GM12878 (cell line): Measurements from ENCODE around the gene GARNL3. TPM values are rescaled to one million over a fixed set of nuclear protein-coding genes. Genes with fewer than 3 reads are reported as not detected.
A peak's percentile ranks its signal among the peaks of the same experiment; 100 is the strongest.

ENCODE experiments used
- ATAC-seq: fragments of 200-7000 bp; cut with Tn5 transposase; 3 replicates; pipeline ENCODE4 v1.9.1; 2020; ENCODE audit warnings: mild to moderate bottlenecking, moderate library complexity
- BruUV-seq: library from RNA; stranded (reverse); fragments of 400-500 nt; replicated peaks from 2 replicates; lab custom pipeline; 2021; lab: Mats Ljungman, UMichigan
- CTCF ChIA-PET: fragments of 300-600 bp; sonication (Branson Sonifier 250); formaldehyde crosslinking; extraction: SDS; loops from one replicate; lab custom pipeline; 2021; ENCODE audit warnings: inconsistent platforms; lab: Yijun Ruan, JAX
- POLR2A ChIA-PET: fragments of 350-600 bp; formaldehyde crosslinking; extraction: SDS; loops from one replicate; lab custom pipeline; 2021; ENCODE audit warnings: inconsistent platforms; lab: Charles Lee
- RAD21 ChIA-PET: fragments of 300-600 bp; sonication (Branson Sonifier 250); formaldehyde crosslinking; loops from one replicate; lab custom pipeline; 2023; ENCODE audit warnings: antibody characterized with exemption; ENCODE audit not compliant: unreplicated experiment; lab: Charles Lee
- SMC1A ChIA-PET: fragments of 300-600 bp; sonication (Branson Sonifier 250); formaldehyde crosslinking; loops from one replicate; lab custom pipeline; 2023; ENCODE audit not compliant: unreplicated experiment, uncharacterized antibody; lab: Charles Lee
- DNase-seq: peaks from one replicate; pipeline ENCODE4 v3.0.0-alpha.2; 2011; ENCODE audit warnings: low read depth, low spot score
- FAIRE-seq: peaks from 3 replicates; lab custom pipeline; 2011; peaks lifted over from hg19 to GRCh38; lab: Jason Lieb, UNC
- H2AFZ ChIP-seq: 2 replicates; pipeline ENCODE4 v1.6.0; 2011; ENCODE audit warnings: low read depth, low read length, control low read depth; ENCODE audit not compliant: control insufficient read depth
- H3K27ac ChIP-seq: 2 replicates; pipeline ENCODE4 v1.5.1; 2011; ENCODE audit warnings: control low read depth; ENCODE audit not compliant: control insufficient read depth, insufficient read depth
- H3K27me3 ChIP-seq, 2 experiments: replicated peaks in 1 of 2; 2 replicates each; pipeline versions ENCODE4 v1.6.0 to v1.6.1; 2011; ENCODE audit warnings: low read length in 1 of 2; ENCODE audit not compliant: control insufficient read depth in 2 of 2, insufficient read depth in 2 of 2
- H3K36me3 ChIP-seq, 2 experiments: 2 replicates each; pipeline ENCODE4 v1.5.1; 2011; ENCODE audit warnings: low read length in 1 of 2; ENCODE audit not compliant: control insufficient read depth in 2 of 2, insufficient read depth in 2 of 2
- H3K4me1 ChIP-seq: 2 replicates; pipeline ENCODE4 v1.6.1; 2011; ENCODE audit warnings: mild to moderate bottlenecking, low read length, moderate library complexity, mixed read lengths; ENCODE audit not compliant: control insufficient read depth, insufficient read depth
- H3K4me2 ChIP-seq: 2 replicates; pipeline ENCODE4 v1.6.0; 2011; ENCODE audit warnings: control low read depth; ENCODE audit not compliant: control insufficient read depth, insufficient read depth
- H3K4me3 ChIP-seq: fragments of 200-600 bp; sonication (generic); 2 replicates; pipeline ENCODE4 v1.5.1; 2016
- H3K79me2 ChIP-seq: 2 replicates; pipeline ENCODE4 v1.6.0; 2011; ENCODE audit warnings: low read length; ENCODE audit not compliant: control insufficient read depth, insufficient read depth
- H3K9ac ChIP-seq: 2 replicates; pipeline ENCODE4 v1.8.0; 2011; ENCODE audit warnings: low read length, control low read depth, mixed read lengths; ENCODE audit not compliant: control insufficient read depth, insufficient read depth
- H3K9me3 ChIP-seq: replicated peaks from 3 replicates; pipeline ENCODE4 v1.5.1; 2011; ENCODE audit warnings: mild to moderate bottlenecking, low read length; ENCODE audit not compliant: control insufficient read depth, insufficient read depth
- H4K20me1 ChIP-seq: 2 replicates; pipeline ENCODE4 v1.6.0; 2011; ENCODE audit not compliant: control insufficient read depth, insufficient read depth
- IRF3 ChIP-seq: fragments of 450-650 bp; IDR thresholded peaks from 2 replicates; pipeline ENCODE4 v1.6.1; 2014; ENCODE audit warnings: mild to moderate bottlenecking
- NFIC ChIP-seq: IDR thresholded peaks from 2 replicates; pipeline ENCODE4 v1.6.1; 2012; ENCODE audit warnings: low read depth, mild to moderate bottlenecking, inconsistent platforms, low read length, moderate library complexity
- PKNOX1 ChIP-seq: fragments of 450-650 bp; IDR thresholded peaks from 2 replicates; pipeline ENCODE4 v1.6.1; 2016; ENCODE audit warnings: mild to moderate bottlenecking
- RCOR1 ChIP-seq: conservative IDR thresholded peaks from 2 replicates; pipeline ENCODE4 v1.6.1; 2012; ENCODE audit warnings: low read depth, low read length, improper control_type of control experiment
- SMAD1 ChIP-seq: fragments of 450-650 bp; IDR thresholded peaks from 2 replicates; pipeline ENCODE4 v1.6.1; 2018; ENCODE audit warnings: mild to moderate bottlenecking, low read depth; ENCODE audit not compliant: partially characterized antibody
- TARDBP ChIP-seq: IDR thresholded peaks from 2 replicates; pipeline ENCODE4 v1.6.1; 2016; ENCODE audit warnings: borderline replicate concordance
- WGBS: methylation state at CpG from one replicate; pipeline ENCODE4 v1.1.6; 2016; ENCODE audit warnings: low lambda C conversion rate; ENCODE audit not compliant: insufficient replicate concordance, insufficient coverage; ENCODE audit errors: missing lambda C conversion rate; 5-methylcytosine and 5-hydroxymethylcytosine counted together
- in situ Hi-C: fragments of 300-500 bp; cut with MboI; formaldehyde crosslinking; loops from 9 replicates; pipeline ENCODE4 v1.14.3; 2018; ENCODE audit warnings: mixed read lengths
- intact Hi-C: fragments of 100-400 bp; cut with micrococcal nuclease; formaldehyde crosslinking; loops from one replicate; pipeline ENCODE4 v1.14.2; 2022; ENCODE audit not compliant: unreplicated experiment
- polyA plus RNA-seq, 11 experiments: library from polyadenylated mRNA; depleted of rRNA in 4 of 11; unstranded in 6 of 11; stranded (reverse) in 5 of 11; fragments of >200 nt; fragmentation: Nextera tagmentation in 4 of 11; fragmentation: Illumina TruSeq in 1 of 11; extraction: Ambion mirVana in 4 of 11; extraction: Trizol in 1 of 11; gene quantifications; 1 replicate in 1 of 11; 2 replicates in 10 of 11; pipeline versions ENCODE4 v1.2.1 to v1.2.3, GENCODE V29; 2011 to 2016; ENCODE audit warnings: inconsistent platforms in 2 of 11, missing spikeins in 2 of 11, low read depth in 1 of 11
- total RNA-seq, 4 experiments: library from RNA; depleted of rRNA in 3 of 4; stranded (reverse); fragments of >200 nt in 3 of 4; fragmentation: Illumina TruSeq in 1 of 4; extraction: Trizol in 1 of 4; gene quantifications; 2 replicates each; pipeline versions ENCODE4 v1.2.1 to v1.2.3, GENCODE V29; 2013 to 2021

Gene GARNL3
- total and polyA plus RNA-seq, 10 of the 15 experiments (the other 5 are each of a cell fraction or from before 2014, with no cell fraction given): 0.89 to 13.2 (median 6.3) TPM

- Histone ChIP-seq H3K9ac (peak overlapping the region; percentile 99), H3K79me2 (peaks cover 44% of the 10 kb centered on the region), H3K4me1 (peaks cover 13% of the 10 kb centered on the region), H3K9me3 (no peaks in the 10 kb centered on the region), H2AFZ (no peak overlapping the region; the same call in 1 of the 2 replicates), H3K4me2 (peak overlapping the region; percentile 92), H3K27ac (peak overlapping the region; percentile 88; the same call in 1 of the 2 replicates), H3K27me3 (no peaks in the 10 kb centered on the region), H3K36me3 (no peaks in the 10 kb centered on the region), H3K4me3 (peak overlapping the region; percentile 90), H4K20me1 (no peaks in the 10 kb centered on the region)
- 93% methylated on average over 6 of the region's 6 CpGs for WGBS
- TF ChIP-seq RCOR1: no peak
- intact Hi-C loops: loop anchor here (5.0 to 10.0 kb wide), 2 partner anchors 110 to 478 kb away; no protein-coding TSS in a partner anchor
- in situ Hi-C loops: no loop called here
- ATAC-seq: no peak
- no peak for FAIRE-seq
- RAD21 ChIA-PET: interaction anchor here (1.2 kb wide), 1 partner anchor 26 kb away, joined by 3 read pairs; no protein-coding TSS in a partner anchor
- CTCF ChIA-PET: interaction anchor here (0.8 to 1.9 kb wide), 7 partner anchors 24 to 311 kb away, joined by 3 to 6 read pairs (median 4); partner anchors contain the start of genes LRSAM1, RPL12 and SLC2A8
- SMC1A ChIA-PET: interaction anchor here (0.7 to 2.0 kb wide), 5 partner anchors 26 to 482 kb away, joined by 3 to 7 read pairs (median 4); partner anchors contain the start of gene SLC2A8
- POLR2A ChIA-PET: interaction anchor here (1.2 to 2.8 kb wide), 2 partner anchors 26 to 28 kb away, joined by 5 to 26 read pairs; partner anchors contain the start of genes LRSAM1, RPL12 and SLC2A8
- BruUV-seq: no TSS peak
- no peak for DNase-seq
Measured at GRCh38 chr9:127422787-127423186, 158.2 kb downstream of the GARNL3 start.

- H3K9ac ChIP-seq: peak overlapping the region; percentile 99
- intact Hi-C loops (loop anchor here (5.0 to 10.0 kb wide), 2 partner anchors 111 to 479 kb away; no protein-coding TSS in a partner anchor), in situ Hi-C loops (no loop called here)
- H2AFZ ChIP-seq: peak overlapping the region; percentile 99
- H3K27me3 ChIP-seq: no peaks in the 10 kb centered on the region
- no peaks in the 10 kb centered on the region for H3K9me3 ChIP-seq
- peaks cover 44% of the 10 kb centered on the region for H3K79me2 ChIP-seq
- peak; percentile 23 for FAIRE-seq
- SMC1A ChIA-PET: interaction anchor here (0.7 to 2.0 kb wide), 5 partner anchors 27 to 483 kb away, joined by 3 to 7 read pairs (median 4); partner anchors contain the start of gene SLC2A8
- 2% methylated on average over 9 of the region's 9 CpGs for WGBS
- peak overlapping the region; percentile 90 for H3K4me3 ChIP-seq
- peaks cover 13% of the 10 kb centered on the region for H3K4me1 ChIP-seq
- RAD21 ChIA-PET: interaction anchor here (1.2 kb wide), 3 partner anchors 25 to 34 kb away, joined by 3 read pairs; no protein-coding TSS in a partner anchor
- CTCF ChIA-PET: interaction anchor here (0.6 to 1.9 kb wide), 6 partner anchors 25 to 311 kb away, joined by 3 to 6 read pairs (median 4); partner anchors contain the start of genes LRSAM1, RPL12 and SLC2A8
- TF ChIP-seq NFIC: peak; percentile 36; the same call in 1 of the 2 replicates
- TF ChIP-seq SMAD1: no peak
- 0 out of 2 replicates have a peak, but pooled peaks have one; percentile 3 for TF ChIP-seq TARDBP
- TF ChIP-seq PKNOX1: peak; percentile 67
- TF ChIP-seq IRF3: no peak
- TF ChIP-seq, all 136 proteins: peak for 3
- POLR2A ChIA-PET: interaction anchor here (1.2 to 2.8 kb wide), 2 partner anchors 27 kb away, joined by 5 to 26 read pairs; partner anchors contain the start of genes LRSAM1, RPL12 and SLC2A8
- ATAC-seq (no peak; the same call in 2 of the 3 replicates), DNase-seq (no peak)
- Histone ChIP-seq H3K4me2 (peak overlapping the region; percentile 92), H4K20me1 (no peaks in the 10 kb centered on the region), H3K36me3 (no peaks in the 10 kb centered on the region; a peak in 1 of 4 replicates), H3K27ac (peak overlapping the region; percentile 88)
- TSS peak; percentile 92 for BruUV-seq
Measured at GRCh38 chr9:127423476-127423933, 158.9 kb downstream of the GARNL3 start.
